CD4-positive, alpha-beta T cell treated with Interleukin-21 for 1 hour (primary cell): ENCODE data around the gene ABCA13.
"Not testable (repeated sequence)": the region's sequence is repeated elsewhere in the genome, so short reads cannot be mapped to it uniquely, and the experiment has no call there.

Experiments
- DNase-seq: peaks from one replicate; pipeline ENCODE4 v3.0.0-alpha.2; 2020

Gene ABCA13

GRCh38 chr7:48177271-48177670, 6.0 kb downstream of the ABCA13 start:
- no peak for DNase-seq

- no peak for DNase-seq
Measured at GRCh38 chr7:48179496-48180030, 8.3 kb downstream of the ABCA13 start.

GRCh38 chr7:48180981-48181380, 9.7 kb downstream of the ABCA13 start:
- no peak for DNase-seq

- DNase-seq, result no peak
Measured at GRCh38 chr7:48182718-48183369, 11.6 kb downstream of the ABCA13 start.

GRCh38 chr7:48183370-48183743, 12.1 kb downstream of the ABCA13 start:
- DNase-seq, result no peak

GRCh38 chr7:48183965-48184364, 12.7 kb downstream of the ABCA13 start:
- no peak for DNase-seq

- DNase-seq, result no peak
Measured at GRCh38 chr7:48188776-48189520, 17.7 kb downstream of the ABCA13 start.

- no peak for DNase-seq
Measured at GRCh38 chr7:48192996-48193395, 21.7 kb downstream of the ABCA13 start.

GRCh38 chr7:48193421-48193820, 22.2 kb downstream of the ABCA13 start:
- no peak for DNase-seq

GRCh38 chr7:48200946-48201589, 29.8 kb downstream of the ABCA13 start:
- not testable (repeated sequence) for DNase-seq

GRCh38 chr7:48202916-48203315, 31.7 kb downstream of the ABCA13 start:
- not testable (repeated sequence) for DNase-seq

- no peak for DNase-seq
Measured at GRCh38 chr7:48207155-48207675, 36.0 kb downstream of the ABCA13 start.

GRCh38 chr7:48209004-48209600, 37.8 kb downstream of the ABCA13 start:
- no peak for DNase-seq

- DNase-seq, result no peak
Measured at GRCh38 chr7:48213226-48213625, 42.0 kb downstream of the ABCA13 start.

- no peak for DNase-seq
Measured at GRCh38 chr7:48217266-48217665, 46.0 kb downstream of the ABCA13 start.

GRCh38 chr7:48217753-48218152, 46.5 kb downstream of the ABCA13 start:
- no peak for DNase-seq

- DNase-seq, result no peak
Measured at GRCh38 chr7:48224042-48224441, 52.8 kb downstream of the ABCA13 start.

GRCh38 chr7:48225101-48225500, 53.8 kb downstream of the ABCA13 start:
- no peak for DNase-seq

- DNase-seq, result no peak
Measured at GRCh38 chr7:48237354-48237753, 66.1 kb downstream of the ABCA13 start.

GRCh38 chr7:48242846-48243245, 71.6 kb downstream of the ABCA13 start:
- no peak for DNase-seq

GRCh38 chr7:48244864-48245271, 73.6 kb downstream of the ABCA13 start:
- no peak for DNase-seq

- no peak for DNase-seq
Measured at GRCh38 chr7:48245751-48246472, 74.7 kb downstream of the ABCA13 start.
